DND-41 (cell line): ENCODE data around the gene OXA1L.

Experiments used
- CTCF ChIP-seq: IDR thresholded peaks from 2 replicates; pipeline ENCODE4 v1.5.1; 2012; ENCODE audit warnings: borderline replicate concordance, low read length, moderate library complexity, mild to moderate bottlenecking; ENCODE audit not compliant: poor library complexity, severe bottlenecking; ENCODE audit errors: extremely low read depth
- EZH2 ChIP-seq: IDR thresholded peaks from 3 replicates; pipeline ENCODE4 v1.6.1; 2012; ENCODE audit warnings: borderline replicate concordance, low read depth, mild to moderate bottlenecking, moderate library complexity, low read length, inconsistent platforms; ENCODE audit not compliant: severe bottlenecking

GRCh38 chr14:22769369-22769768 is 2.9 kb downstream of the OXA1L start:
- no peak for TF ChIP-seq CTCF
- TF ChIP-seq EZH2: no peak
